Tibial nerve (tissue), 4 donors: ENCODE measurements around the gene MTUS2. TPM values are rescaled to one million over a fixed set of nuclear protein-coding genes. Genes with fewer than 3 reads are reported as not detected.

Experiments used
- DNase-seq, 2 donors: peaks; one replicate each; pipeline ENCODE4 v3.0.0-alpha.2; 2019; ENCODE audit warnings: low spot score in 2 of 2
- H3K27ac ChIP-seq, 4 donors: fragments of 200-600 bp; sonication (generic) in 3 of 4; one replicate each; pipeline ENCODE4 v1.5.1; 2017 to 2019; ENCODE audit warnings: mild to moderate bottlenecking in 1 of 4
- H3K27me3 ChIP-seq, 2 donors: fragments of 200-600 bp; sonication (generic) in 1 of 2; one replicate each; pipeline versions ENCODE4 v1.5.1 to v1.6.0; 2017 to 2019
- H3K36me3 ChIP-seq, 3 donors: fragments of 200-600 bp; sonication (generic); one replicate each; pipeline ENCODE4 v1.5.1; 2018 to 2019
- H3K4me1 ChIP-seq, 4 donors: fragments of 200-600 bp; sonication (generic) in 3 of 4; one replicate each; pipeline ENCODE4 v1.5.1; 2017 to 2019
- H3K4me3 ChIP-seq, 4 donors: fragments of 200-600 bp; sonication (generic) in 3 of 4; one replicate each; pipeline ENCODE4 v1.5.1; 2017 to 2019; ENCODE audit warnings: mild to moderate bottlenecking in 1 of 4, moderate library complexity in 1 of 4
- H3K9me3 ChIP-seq, 4 donors: fragments of 200-600 bp; sonication (generic) in 3 of 4; one replicate each; pipeline ENCODE4 v1.5.1; 2017 to 2019
- EP300 ChIP-seq, 2 donors: sonication (generic); formaldehyde crosslinking; IDR thresholded peaks; one replicate each; pipeline ENCODE4 v1.6.1; 2017; ENCODE audit warnings: antibody characterized with exemption in 2 of 2, mild to moderate bottlenecking in 1 of 2
- POLR2A ChIP-seq, 2 donors: fragments of 450-650 bp; IDR thresholded peaks; one replicate each; pipeline ENCODE4 v1.6.1; 2017; ENCODE audit warnings: antibody characterized with exemption in 2 of 2, mild to moderate bottlenecking in 2 of 2, moderate library complexity in 2 of 2
- WGBS, 2 donors: methylation state at CpG; one replicate each; pipeline ENCODE4 v1.1.5; 2018; 5-methylcytosine and 5-hydroxymethylcytosine counted together
- total RNA-seq, 4 donors: library from RNA; depleted of rRNA; stranded (reverse); fragments of >200 nt; gene quantifications; one replicate each; pipeline ENCODE4 v1.1.0, GENCODE V29; 2016
- TF ChIP-seq, protein P1 (sequence below), 5 experiments: fragments of 200-600 bp in 3 of 5; fragments of 450-650 bp in 2 of 5; sonication (generic) in 3 of 5; IDR thresholded peaks; one replicate each; pipeline ENCODE4 v1.5.1; 2016 to 2019; ENCODE audit warnings: antibody characterized with exemption in 5 of 5, mild to moderate bottlenecking in 3 of 5, moderate library complexity in 2 of 5

The MTUS2 gene
- total RNA-seq, 4 donors from 2014 or later: 0.20 TPM; not detected in 3

DNA sequence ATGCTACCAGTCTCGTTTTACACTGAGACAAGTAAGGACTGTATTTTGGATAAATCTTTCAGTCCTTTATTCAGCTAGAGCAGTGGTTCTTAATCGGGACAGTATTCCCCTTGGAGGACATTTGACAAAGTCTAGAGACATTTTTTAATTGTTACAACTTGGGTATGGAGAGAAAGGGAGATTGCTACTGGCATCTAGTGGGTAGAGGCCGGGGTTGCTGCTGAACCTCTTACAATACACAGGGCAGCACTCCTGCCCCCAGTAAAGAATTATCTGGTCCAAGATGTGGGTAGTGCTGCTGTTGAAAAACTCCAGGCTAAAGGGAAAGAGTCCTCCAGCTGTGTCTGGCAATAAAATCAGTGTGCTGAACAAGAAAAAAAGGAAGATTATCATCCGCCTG, 440.5 kb downstream of the MTUS2 start:
- 17 to 29% methylated on average over 4 of the region's 4 CpGs for WGBS, 2 donors
- no peak for TF ChIP-seq POLR2A (IDR thresholded peaks at IDR 0.05)
- no peak for TF ChIP-seq EP300 (IDR thresholded peaks at IDR 0.05)
- no peak for DNase-seq
- H3K9me3 ChIP-seq: peaks cover 0 to 31% (median 0%) of the 10 kb centered on the region in 4 donors
- no peak overlapping the region for H3K4me3 ChIP-seq
- H3K36me3 ChIP-seq: no peaks in the 10 kb centered on the region
- H3K27ac ChIP-seq: no peak overlapping the region
- H3K4me1 ChIP-seq: no peaks in the 10 kb centered on the region
- H3K27me3 ChIP-seq: no peaks in the 10 kb centered on the region

DNA sequence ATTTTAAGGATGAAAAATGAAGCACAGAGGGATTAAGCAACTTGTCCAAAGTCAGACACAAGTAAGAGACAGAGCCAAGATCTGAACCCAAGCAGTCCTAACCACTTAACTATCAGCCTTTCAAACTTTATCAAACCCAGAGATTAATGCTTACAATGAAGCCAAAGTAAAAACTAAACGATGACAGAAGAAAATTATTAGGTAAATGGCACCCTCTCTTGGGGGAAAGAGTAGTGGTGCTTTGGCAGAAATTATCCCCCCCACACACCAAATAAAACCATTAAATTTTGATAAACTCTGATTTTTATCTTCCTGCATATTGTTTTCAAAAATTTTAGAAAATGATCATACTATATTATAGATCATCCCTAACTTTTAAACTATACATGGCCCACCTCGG, 446.1 kb downstream of the MTUS2 start:
- no peak for TF ChIP-seq POLR2A (IDR thresholded peaks at IDR 0.05)
- TF ChIP-seq EP300 (IDR thresholded peaks at IDR 0.05): no peak
- Histone ChIP-seq H3K27me3 (no peaks in the 10 kb centered on the region), H3K4me3 (no peak overlapping the region), H3K36me3 (no peaks in the 10 kb centered on the region), H3K27ac (no peak overlapping the region), H3K9me3 (peaks cover 0 to 31% (median 0%) of the 10 kb centered on the region in 4 donors), H3K4me1 (no peaks in the 10 kb centered on the region)
- no peak for DNase-seq
- WGBS, 2 donors: 77 to 82% methylated on average over 2 of the region's 2 CpGs

DNA sequence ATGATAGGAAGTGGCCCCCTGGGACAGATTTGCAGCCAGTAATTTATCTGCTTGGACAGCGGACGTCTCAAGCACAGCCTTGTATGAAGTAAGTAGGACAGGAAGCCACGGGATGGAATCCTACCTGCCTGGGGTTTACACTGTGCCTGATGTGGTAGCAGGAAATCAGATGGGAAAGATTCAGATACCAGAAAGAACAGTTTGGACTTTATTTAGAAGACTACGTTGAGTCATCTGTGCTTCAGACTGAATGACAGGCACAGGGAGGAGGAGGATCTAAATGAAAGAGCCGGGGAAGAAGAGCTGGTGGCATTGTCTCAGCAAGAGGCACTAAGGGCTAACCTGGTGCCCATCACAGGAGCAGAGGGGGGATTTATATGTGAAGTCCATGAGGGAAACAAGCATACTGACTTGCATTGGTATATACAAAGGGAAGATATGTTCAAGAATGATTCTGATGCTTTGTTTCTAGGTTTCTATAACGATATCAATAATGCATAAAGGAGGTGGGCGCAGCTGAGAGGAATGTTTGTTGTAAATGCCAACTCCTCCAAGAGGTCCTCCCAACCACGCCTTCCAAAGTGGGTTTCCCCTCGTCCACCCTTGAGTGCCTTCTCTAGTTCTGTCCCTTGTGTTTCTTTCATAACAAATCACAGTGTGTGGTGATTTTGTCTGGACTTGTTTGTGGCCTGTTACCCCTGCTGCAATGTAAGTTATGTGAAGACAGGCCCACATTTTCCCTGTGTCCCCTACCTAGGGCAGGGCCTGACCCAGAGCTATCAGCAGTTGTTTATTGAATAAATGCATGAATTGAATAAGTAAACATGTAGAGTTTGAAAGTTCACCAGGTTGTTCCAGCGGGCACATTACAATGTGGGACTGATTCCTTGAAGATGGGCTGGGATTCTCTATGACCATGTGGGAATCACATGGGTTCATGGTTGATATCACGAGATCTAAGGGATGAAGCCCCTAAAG, 446.9 kb downstream of the MTUS2 start:
- no peak overlapping the region for H3K4me3 ChIP-seq
- WGBS, 2 donors: 74 to 75% methylated on average over 11 of the region's 11 CpGs
- H3K27ac ChIP-seq: no peak overlapping the region
- H3K9me3 ChIP-seq: peaks cover 0 to 31% (median 0%) of the 10 kb centered on the region in 4 donors
- H3K36me3 ChIP-seq: no peaks in the 10 kb centered on the region
- TF ChIP-seq EP300 (IDR thresholded peaks at IDR 0.05): no peak
- TF ChIP-seq, protein P1, sequence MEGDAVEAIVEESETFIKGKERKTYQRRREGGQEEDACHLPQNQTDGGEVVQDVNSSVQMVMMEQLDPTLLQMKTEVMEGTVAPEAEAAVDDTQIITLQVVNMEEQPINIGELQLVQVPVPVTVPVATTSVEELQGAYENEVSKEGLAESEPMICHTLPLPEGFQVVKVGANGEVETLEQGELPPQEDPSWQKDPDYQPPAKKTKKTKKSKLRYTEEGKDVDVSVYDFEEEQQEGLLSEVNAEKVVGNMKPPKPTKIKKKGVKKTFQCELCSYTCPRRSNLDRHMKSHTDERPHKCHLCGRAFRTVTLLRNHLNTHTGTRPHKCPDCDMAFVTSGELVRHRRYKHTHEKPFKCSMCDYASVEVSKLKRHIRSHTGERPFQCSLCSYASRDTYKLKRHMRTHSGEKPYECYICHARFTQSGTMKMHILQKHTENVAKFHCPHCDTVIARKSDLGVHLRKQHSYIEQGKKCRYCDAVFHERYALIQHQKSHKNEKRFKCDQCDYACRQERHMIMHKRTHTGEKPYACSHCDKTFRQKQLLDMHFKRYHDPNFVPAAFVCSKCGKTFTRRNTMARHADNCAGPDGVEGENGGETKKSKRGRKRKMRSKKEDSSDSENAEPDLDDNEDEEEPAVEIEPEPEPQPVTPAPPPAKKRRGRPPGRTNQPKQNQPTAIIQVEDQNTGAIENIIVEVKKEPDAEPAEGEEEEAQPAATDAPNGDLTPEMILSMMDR (IDR thresholded peaks at IDR 0.05): no peak
- TF ChIP-seq POLR2A (IDR thresholded peaks at IDR 0.05): no peak
- no peaks in the 10 kb centered on the region for H3K27me3 ChIP-seq
- H3K4me1 ChIP-seq: no peaks in the 10 kb centered on the region
- DNase-seq: no peak

DNA sequence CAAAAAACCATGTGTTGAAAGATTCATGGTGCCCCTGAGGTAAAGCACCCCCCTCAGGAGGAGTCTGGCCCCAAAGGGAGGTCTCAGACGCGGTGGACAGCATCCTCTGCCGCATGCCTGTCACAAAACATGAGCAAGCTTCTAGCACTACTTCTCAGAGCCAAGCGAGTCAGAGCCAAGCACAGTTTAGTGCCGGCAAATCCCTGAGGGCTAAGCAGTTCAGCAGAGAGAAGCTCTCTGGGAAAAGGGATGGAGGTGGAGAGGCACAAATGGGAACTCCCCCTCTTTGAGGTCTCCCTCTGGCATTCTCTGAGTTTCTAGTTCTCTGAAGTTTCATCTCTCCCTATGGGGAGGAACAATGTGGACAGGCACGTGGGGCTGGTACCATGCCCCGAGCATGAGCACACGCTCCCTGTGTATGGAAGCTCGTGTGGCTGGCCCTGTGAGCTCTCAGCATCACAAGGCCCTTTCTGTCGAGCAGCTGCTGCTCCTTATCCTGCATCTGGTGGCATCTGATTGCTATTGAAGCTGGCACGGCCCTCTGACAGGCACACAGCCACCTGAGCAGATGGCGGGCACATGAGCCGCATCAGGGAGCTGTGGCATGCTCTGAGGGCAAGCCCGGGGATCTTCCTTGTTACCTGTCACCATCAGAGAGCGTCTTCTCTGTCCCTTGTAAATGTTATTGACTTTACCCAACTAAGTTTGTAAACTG, 450.3 kb downstream of the MTUS2 start:
- peaks cover 0 to 4% (median 0%) of the 10 kb centered on the region in 4 donors for H3K9me3 ChIP-seq
- no peak overlapping the region for H3K27ac ChIP-seq
- WGBS, 2 donors: 71 to 82% methylated on average over 15 of the region's 15 CpGs
- no peaks in the 10 kb centered on the region for H3K4me1 ChIP-seq
- TF ChIP-seq, protein P1 (IDR thresholded peaks at IDR 0.05): no peak
- TF ChIP-seq POLR2A (IDR thresholded peaks at IDR 0.05): no peak
- TF ChIP-seq EP300 (IDR thresholded peaks at IDR 0.05): no peak
- no peak for DNase-seq
- H3K36me3 ChIP-seq: no peaks in the 10 kb centered on the region
- no peak overlapping the region for H3K4me3 ChIP-seq
- no peaks in the 10 kb centered on the region for H3K27me3 ChIP-seq

DNA sequence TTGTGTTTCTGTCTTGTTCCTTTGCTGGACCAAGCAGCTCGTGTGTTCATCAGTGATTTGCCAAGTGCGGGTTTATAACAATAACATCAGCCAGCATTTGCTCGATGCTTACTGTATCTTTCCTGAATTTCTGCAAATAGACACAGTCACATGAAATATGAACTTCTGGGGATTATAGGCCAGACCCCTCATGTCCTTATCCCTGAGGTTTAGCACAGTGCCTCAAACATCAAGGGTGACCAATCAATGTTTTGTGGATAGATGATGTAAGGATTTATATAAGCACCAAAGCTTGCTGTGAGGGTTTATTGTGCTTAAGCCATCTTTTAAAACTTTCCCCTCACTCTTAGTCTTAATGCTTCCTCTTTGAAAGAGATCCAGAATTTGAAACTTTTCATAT, 451.5 kb downstream of the MTUS2 start:
- TF ChIP-seq, protein P1 (IDR thresholded peaks at IDR 0.05): no peak
- no peak for TF ChIP-seq EP300 (IDR thresholded peaks at IDR 0.05)
- H3K27ac ChIP-seq: no peak overlapping the region
- no peak overlapping the region for H3K4me3 ChIP-seq
- H3K9me3 ChIP-seq: peaks cover 0 to 5% (median 0%) of the 10 kb centered on the region in 4 donors
- no peaks in the 10 kb centered on the region for H3K4me1 ChIP-seq
- H3K27me3 ChIP-seq: no peaks in the 10 kb centered on the region
- WGBS, 2 donors: 40 to 45% methylated on average over 3 of the region's 3 CpGs
- H3K36me3 ChIP-seq: no peaks in the 10 kb centered on the region
- no peak for DNase-seq
